Measurements from ENCODE around the gene SLC2A13.

DNA sequence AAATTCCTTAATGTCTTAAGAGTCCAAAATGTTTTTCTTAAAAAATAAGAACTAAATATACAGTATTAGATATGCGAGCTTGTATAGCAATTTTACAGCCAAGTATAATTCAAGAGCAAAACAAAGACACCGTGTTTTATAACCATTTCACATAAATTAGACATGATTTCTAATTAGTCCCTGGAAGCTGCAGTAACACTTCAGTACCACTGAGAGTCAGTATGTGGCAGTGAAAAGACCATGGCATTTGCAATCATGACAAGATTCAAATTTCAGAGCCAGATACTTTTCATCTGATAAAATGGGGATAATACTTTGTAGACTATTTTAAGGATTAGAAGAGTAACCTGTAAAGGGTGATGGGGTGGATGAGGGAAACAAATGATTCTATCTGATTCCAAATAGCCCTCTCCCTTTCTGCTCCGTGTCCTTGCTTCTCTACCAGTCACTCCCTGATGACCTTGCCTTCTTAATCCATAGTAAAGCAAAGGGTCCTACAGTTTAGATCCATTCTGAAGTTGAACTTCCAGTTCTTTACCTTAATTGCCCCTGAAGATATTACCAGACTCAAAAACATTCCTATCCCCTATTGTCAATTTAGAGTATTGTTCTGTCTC is 340.8 kb downstream of the SLC2A13 start:
- TF ChIP-seq, protein P1, sequence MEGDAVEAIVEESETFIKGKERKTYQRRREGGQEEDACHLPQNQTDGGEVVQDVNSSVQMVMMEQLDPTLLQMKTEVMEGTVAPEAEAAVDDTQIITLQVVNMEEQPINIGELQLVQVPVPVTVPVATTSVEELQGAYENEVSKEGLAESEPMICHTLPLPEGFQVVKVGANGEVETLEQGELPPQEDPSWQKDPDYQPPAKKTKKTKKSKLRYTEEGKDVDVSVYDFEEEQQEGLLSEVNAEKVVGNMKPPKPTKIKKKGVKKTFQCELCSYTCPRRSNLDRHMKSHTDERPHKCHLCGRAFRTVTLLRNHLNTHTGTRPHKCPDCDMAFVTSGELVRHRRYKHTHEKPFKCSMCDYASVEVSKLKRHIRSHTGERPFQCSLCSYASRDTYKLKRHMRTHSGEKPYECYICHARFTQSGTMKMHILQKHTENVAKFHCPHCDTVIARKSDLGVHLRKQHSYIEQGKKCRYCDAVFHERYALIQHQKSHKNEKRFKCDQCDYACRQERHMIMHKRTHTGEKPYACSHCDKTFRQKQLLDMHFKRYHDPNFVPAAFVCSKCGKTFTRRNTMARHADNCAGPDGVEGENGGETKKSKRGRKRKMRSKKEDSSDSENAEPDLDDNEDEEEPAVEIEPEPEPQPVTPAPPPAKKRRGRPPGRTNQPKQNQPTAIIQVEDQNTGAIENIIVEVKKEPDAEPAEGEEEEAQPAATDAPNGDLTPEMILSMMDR (conservative IDR thresholded peaks at IDR 0.05), result peak; percentile 90
- no peak for TF ChIP-seq EZH2 (IDR thresholded peaks at IDR 0.05; ENCODE audit: low read depth)
